Keratinocyte (primary cell): ENCODE measurements around the gene NEURL4.

Source experiments
- EZH2 ChIP-seq: IDR thresholded peaks from one replicate; pipeline ENCODE4 v1.6.1; 2012; ENCODE audit warnings: inconsistent platforms, mild to moderate bottlenecking, low read length, moderate library complexity
- TF ChIP-seq, protein P1 (sequence below), 3 experiments: IDR thresholded peaks in 1 of 3; conservative IDR thresholded peaks in 1 of 3; optimal IDR thresholded peaks in 1 of 3; 2 replicates in 2 of 3; 3 replicates in 1 of 3; pipeline versions ENCODE3 to v1.5.1; 2011; ENCODE audit warnings: low read length in 3 of 3, mild to moderate bottlenecking in 3 of 3, moderate library complexity in 2 of 3, control low read depth in 1 of 3, inconsistent platforms in 1 of 3; ENCODE audit not compliant: insufficient read depth in 2 of 3; ENCODE audit errors: extremely low read depth in 1 of 3

DNA sequence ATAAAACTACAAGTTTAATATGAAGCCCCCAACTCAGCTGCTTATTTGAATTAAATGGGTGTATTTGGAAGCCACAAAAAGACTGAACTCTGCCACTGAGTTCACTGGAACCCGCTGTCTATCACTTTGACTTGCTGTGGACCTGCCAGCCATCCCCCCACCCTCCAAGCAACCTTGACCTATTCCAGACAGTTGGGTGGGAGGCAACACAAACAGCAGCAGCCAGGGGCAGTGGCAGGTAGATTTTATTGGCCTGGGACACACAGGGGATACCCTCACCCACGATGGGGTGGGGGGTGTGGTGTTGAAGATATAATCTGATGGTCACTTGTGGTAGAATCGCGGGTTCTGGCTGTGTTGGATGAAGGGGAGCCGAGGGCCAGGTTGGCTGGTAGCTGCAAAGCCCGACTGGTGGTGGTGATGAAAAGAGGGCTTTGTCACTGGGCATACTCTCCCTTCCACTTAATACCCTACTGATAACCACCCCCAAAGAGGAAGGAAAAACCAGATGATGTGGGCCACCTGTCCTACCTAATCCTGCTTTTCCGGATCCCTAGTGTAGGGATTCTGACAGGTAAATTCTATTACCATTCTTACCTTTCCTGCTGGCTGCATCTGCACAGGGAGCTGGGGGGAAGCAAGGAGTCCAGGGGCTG lies 16.6 kb downstream of the NEURL4 start:
- TF ChIP-seq, protein P1, sequence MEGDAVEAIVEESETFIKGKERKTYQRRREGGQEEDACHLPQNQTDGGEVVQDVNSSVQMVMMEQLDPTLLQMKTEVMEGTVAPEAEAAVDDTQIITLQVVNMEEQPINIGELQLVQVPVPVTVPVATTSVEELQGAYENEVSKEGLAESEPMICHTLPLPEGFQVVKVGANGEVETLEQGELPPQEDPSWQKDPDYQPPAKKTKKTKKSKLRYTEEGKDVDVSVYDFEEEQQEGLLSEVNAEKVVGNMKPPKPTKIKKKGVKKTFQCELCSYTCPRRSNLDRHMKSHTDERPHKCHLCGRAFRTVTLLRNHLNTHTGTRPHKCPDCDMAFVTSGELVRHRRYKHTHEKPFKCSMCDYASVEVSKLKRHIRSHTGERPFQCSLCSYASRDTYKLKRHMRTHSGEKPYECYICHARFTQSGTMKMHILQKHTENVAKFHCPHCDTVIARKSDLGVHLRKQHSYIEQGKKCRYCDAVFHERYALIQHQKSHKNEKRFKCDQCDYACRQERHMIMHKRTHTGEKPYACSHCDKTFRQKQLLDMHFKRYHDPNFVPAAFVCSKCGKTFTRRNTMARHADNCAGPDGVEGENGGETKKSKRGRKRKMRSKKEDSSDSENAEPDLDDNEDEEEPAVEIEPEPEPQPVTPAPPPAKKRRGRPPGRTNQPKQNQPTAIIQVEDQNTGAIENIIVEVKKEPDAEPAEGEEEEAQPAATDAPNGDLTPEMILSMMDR (optimal IDR thresholded peaks at IDR 0.05 in 1 of 3, IDR thresholded peaks at IDR 0.05 in 1 of 3, conservative IDR thresholded peaks at IDR 0.05 in 1 of 3; ENCODE audit: extremely low read depth in 1 of 3, insufficient read depth in 2 of 3, low read length in 3 of 3), result no peak
- no peak for TF ChIP-seq EZH2
